Measurements from ENCODE around the gene PAX6.
A peak's percentile ranks its signal among the peaks of the same experiment; 100 is the strongest.

PAX6 gene

GRCh38 chr11:31822175-31822926 is 11.2 kb upstream of the PAX6 start:
- DNase-seq: no peak

GRCh38 chr11:31821766-31822165 is 10.6 kb upstream of the PAX6 start:
- no peak for DNase-seq

- DNase-seq: no peak
These were observed 10.2 kb upstream of the PAX6 start for GRCh38 chr11:31821235-31821764.

DNA sequence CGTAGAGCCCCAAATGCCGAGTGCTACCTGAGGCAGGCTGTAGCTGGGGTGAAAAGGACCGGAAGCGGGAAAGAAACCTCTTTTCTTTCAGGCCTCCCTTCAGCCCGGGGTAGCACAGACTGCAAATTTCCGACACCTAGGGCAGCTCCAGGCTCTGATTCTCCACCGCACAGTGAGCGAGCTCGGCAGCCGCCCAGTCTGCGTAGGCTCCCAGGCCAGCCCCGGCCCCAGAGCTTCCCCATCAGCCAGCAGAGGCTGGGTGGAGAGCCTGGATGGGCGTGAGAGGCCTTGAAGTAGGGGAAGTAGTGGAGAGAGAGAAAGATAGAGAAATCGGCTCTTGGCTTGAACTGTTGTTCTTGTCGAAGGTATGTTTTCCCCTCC is 9.3 kb upstream of the PAX6 start:
- no peak for DNase-seq

GRCh38 chr11:31819621-31820437 is 8.7 kb upstream of the PAX6 start:
- DNase-seq: no peak

DNA sequence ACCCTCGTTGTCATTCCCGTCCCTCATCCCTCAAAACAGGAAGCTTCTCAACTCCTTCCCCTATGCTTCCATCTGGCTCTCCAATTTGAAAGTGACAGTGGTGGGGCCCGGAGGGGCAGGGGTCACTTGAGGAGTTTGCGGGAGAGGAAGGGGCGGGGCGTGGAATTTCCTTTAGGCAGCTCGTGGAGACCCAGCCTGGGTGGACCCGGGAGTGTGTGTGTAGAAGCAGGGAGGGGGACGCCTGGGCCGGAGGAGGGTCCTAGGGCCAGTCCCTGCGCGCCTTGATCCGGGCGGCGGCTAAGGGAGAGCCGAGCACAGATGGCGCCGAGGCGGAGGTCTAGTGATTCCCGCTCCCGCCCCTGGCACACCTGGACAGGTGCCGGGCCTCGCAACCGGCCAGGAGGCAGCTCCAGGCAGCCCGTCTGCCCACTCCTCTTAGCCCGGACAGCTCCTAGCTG is 7.8 kb upstream of the PAX6 start:
- DNase-seq: no peak

DNA sequence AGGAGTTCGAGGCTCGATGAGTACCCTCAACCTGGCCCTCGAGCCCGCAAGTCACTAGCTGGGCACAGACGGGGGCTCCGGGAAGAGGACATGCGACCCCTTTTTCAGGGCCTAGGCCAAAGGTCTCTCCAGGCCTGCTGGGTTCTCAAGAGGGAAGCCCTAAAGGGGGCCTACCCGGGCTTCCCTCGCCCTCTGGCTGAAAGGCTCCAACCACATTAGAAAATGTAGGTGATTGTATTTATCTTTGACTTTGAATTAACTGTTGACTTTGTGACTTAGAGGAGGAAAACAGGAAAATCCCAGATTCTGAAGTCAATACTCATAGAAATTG is 7.3 kb upstream of the PAX6 start:
- no peak for DNase-seq

DNA sequence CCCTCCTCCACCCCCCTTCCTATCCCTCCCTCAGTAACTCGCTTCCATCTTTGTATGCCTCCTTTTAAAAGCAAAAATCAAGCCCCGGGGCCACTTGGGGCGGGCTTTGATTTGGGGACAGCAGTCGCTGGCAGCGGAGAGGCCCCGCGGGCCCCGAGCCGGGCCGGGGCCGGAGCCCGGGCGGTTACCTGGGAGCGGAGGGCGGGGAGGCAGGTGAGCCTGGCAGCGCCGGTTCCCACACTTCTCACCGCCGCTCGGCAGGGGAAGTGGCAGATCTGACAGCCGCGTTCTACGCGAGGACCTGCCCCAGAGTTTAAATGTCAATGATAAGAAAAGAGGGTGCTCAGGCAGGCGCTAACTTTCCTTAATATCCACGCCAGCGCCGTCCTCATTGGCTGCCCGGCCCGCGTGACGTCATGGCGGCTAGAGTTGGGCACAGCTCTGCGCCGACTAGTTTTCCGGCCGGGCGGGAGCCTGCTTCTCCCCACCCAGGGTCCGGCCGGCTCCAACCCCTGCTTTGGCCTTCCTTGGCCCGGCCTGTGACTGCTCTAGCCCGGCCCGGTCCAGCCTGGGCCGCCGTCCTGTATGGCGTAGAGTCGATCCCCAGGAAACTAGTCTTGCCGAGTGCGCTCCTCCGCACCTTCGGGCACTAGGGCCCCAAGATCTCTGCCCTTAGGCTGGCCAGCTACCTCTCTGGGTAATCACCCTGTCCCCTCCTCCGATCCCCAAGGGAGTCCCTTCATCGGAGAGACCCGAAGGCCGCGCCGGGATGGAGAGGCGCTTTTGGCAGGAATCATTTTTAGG is 6.7 kb upstream of the PAX6 start:
- DNase-seq: peak; percentile 60

DNA sequence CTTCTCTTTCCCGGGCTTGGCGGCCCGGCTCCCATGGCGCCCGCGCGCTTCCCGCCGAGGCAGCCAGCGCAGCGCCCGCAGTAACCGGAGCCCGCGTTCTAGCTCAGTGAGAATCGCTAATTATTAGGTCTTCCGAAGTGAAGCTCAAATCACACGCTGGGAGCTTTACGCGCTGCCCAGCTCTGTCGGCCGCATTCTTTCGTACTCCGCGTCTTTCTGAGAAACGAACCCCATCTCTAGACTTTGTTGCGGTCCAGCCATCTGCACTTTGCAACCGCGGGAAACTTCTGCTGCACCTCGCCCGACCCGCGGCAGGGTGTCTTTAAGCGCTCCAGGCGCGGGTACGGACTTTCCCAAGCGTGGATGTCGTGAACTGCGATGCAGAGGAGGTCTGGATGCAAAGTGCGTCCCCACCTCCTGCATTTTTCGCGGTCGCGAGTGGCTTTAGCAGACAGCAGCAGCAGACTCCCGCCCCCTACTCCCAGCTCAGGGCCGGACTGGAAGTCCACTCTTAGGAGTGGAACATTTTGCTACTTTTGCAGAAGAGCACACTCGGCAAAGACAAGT is 6.0 kb upstream of the PAX6 start:
- peak; percentile 64 for DNase-seq

DNA sequence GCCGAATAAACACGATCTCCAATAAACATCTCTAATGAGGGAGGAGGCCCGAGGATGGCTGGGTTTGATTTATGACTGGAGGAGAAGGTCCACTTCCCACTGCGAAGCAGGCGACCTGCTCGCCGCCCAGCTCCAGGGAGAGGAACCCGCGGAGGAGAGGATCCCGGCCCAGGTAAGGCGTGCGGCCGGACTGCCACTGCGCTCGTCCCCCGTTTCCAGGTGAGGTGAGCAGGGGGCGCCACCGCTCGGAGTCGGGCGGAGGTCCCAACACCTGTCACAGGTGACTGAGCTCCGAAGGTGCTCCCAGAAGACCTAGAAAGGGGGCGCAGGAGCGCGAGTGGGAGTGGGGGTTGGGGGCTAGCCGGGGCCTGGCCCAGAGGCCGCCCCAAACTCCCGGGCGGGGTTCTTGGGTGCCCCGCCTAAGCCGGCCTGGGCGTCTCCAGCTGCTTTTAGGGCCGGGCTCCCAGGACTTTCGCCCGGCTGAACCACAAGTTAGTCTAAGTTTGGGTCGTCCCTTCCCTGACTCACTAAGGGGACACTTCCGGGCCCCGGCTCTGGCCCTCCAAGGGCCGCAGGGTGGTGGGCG is 5.4 kb upstream of the PAX6 start:
- DNase-seq: no peak

DNA sequence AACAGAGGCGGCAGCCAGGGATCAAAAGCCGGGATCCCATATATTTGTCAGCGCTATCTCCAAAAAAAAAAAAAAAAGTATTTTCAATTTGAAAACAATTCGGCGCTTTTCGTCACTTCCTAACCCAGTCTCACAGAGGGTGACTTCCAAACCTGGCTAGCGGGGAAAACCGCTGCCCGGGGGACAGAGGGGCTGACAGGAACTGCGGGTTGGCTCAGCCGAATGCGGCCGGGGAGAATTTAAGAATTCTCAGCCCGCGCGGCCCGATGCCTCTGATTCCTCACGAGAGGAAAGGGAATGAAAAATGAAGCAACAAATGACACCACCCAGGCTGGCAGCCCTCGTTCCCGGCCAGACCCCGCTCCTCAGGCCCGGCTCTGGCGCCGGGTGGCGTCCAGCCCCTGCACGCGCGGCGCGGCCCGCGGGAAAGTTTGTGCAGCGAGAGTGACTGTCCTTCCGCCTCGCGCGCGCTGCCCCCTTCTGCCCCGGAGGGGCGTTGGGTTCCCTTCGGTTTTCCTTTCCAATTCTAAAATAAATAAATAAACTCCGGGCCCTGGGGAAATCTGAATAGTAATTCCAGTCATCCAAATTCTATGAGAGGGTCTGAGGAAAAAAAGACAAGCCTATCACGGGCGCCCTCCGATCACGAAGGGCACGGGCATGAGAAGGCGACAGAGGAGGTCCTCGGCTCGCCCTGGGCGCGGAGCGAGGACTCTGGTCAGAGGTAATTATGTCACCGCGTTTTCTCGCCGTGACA is 4.8 kb upstream of the PAX6 start:
- no peak for DNase-seq

DNA sequence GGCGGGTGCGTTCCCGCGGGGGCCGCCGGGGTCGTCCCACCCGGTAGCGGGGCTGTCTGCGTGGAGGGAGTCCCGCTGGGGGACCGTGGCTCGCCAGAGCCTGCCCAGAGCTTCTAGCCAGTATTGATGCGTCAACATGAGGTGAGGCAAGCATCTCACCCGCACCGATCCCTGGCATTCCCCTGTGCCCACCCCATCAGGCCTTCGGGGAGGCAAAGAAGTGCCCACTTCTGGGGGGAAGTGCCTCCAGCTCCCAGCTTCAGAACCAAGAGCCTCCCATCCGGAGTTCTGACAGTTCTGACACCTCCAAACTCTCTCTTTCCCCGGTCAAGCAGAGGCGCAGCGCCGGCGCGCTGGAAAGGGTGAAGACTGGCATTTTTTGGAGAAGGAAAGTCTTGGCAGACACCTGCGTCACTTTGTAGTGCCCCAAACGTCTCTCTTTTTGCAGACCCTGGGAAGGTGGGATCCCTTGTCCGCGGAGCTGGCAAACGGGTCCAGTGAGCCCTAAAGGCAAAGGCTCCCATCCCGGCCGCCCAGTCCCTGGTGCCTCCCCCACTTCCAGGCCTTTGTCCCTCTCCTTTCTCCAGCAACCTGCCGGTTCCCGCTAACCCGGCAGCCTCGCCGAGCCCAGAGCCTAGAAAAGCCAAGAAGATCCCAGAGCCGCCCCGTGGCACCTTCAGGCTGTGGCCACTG is 3.2 kb upstream of the PAX6 start:
- peak; percentile 61 for DNase-seq

DNA sequence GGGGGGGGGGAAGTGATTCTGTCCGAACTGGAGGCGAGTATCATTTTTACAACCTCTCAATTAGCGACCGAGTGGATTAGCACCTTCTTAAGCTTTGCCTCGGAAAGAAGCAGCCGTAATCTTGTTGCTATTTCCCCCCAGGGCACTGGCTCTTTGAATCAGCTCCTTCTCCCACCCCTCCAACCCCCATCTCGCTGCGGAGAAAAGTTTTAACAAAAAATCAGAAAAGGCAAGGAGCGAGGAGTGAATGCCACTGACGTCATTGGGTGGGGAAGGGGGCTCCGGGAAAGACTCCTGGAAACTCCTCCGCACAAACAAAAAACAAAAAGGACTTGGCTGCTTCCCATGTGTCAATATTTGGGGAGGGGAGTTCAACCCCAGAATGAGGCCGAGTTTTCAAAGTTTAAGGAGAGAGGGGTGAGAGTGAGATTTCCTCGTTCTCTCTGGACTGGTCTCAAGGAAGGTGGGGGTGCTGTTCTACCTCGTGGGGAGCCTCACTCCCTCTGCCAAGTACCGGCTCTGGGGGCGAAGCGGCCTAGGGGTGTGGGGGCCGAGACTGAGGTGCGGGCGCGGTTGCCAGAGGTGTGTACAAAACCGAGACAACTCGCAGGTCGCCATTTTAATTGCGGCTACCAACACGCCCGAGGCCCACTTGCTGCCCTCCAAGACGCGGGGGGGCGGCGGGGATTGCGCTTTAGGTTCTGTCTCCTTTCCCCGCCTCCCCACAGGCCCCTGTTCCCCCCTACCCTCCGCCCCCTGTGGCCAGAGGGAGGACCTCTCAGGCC is 2.5 kb upstream of the PAX6 start:
- no peak for DNase-seq

GRCh38 chr11:31812383-31813381 is 1.6 kb upstream of the PAX6 start:
- DNase-seq: peak; percentile 65

DNA sequence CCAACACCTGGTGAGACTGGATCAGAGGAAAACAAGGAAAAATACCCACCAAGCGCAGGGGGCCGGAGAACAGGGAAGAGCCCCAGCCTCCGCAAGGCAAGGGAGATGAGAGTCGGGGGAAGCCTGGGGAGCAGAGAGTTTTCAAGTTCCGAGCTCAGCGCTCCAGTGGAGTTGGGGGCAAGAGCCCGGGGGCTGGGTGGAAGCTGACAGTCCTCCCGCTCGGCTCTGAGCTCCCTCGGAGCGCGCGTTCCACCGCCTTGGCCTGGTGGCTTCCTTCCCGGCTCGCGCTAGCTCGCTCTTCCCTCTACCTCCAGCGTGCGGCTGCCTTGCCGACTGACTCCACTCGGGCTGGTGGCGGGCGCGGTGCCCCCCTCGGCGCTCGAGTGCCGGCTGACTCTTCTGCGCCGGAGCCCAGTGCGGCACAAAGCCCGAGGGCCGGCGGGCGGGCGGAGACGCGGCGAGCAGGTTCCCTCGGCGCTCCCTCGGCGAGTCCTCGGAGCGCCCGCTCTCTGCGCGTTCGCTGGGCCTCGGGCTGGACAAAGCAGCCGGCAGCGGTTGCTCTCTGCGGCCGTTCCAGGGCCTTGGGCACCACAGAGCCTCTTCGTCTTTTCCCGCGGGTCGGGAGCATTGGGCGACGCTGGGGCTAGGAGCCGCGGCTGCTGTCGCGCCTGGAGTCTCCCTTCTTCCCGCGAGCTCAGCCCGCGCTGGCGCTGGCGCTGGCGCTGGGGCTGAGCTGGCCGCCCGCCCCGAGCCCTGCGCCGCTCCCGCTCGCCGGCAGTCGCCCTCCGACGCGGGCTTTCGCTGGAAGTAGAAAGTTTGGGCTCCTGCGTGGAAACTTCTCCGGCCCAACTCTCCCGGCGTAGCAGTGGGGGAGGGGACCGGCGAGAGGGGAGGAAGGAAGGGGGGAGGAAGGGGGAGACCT is 1.0 kb downstream of the PAX6 start:
- DNase-seq: peak; percentile 63

GRCh38 chr11:31809541-31809856 is 1.6 kb downstream of the PAX6 start:
- no peak for DNase-seq

- no peak for DNase-seq
These were observed 2.2 kb downstream of the PAX6 start for GRCh38 chr11:31808721-31809540.
